ENCODE data around the gene HDC.

HDC gene

DNA sequence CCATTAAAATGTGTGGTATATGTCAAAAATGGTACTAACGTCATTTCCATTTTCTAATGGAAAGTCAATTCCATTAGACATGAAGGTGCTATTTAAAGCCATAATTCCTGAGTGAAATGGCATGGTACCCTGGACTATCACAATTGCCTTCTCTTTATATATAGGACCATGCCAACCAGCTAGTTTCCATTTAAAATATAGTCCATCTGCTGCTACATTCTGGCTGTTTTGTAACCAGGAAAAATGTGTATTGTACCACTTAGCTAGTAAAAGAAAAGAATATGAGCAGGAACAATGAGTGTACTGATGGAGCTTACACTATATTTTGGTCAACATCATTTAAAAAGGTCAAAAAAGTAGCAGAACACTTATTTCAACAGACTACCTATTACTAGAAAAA, 30.4 kb upstream of the HDC start:
- Histone ChIP-seq H3K9me2 (replicated peaks; ENCODE audit: insufficient read depth, low read length) (no peaks in the 10 kb centered on the region), H3K4me2 (ENCODE audit: low read depth, low read length) (no peak overlapping the region), H3K9me3 (replicated peaks; ENCODE audit: insufficient read depth, low read length) (no peaks in the 10 kb centered on the region), H3K79me2 (ENCODE audit: low read length) (no peaks in the 10 kb centered on the region), H3K4me1 (ENCODE audit: low read length) (no peaks in the 10 kb centered on the region), H3K27ac (ENCODE audit: low read length) (no peak overlapping the region), H3F3A (ENCODE audit: insufficient read depth, low read length) (no peaks in the 10 kb centered on the region), H3K36me3 (replicated peaks; ENCODE audit: insufficient read depth, low read length) (no peaks in the 10 kb centered on the region; the same call in 1 of the 2 replicates), H3K9ac (ENCODE audit: low read length) (no peak overlapping the region), H3K27me3 (replicated peaks; ENCODE audit: insufficient read depth, low read length) (no peaks in the 10 kb centered on the region), H2AFZ (ENCODE audit: low read length) (no peak overlapping the region), H3K4me3 (ENCODE audit: low read length) (no peak overlapping the region), H4K20me1 (ENCODE audit: insufficient read depth, low read length) (no peaks in the 10 kb centered on the region)
- no peak for TF ChIP-seq EZH2 (optimal IDR thresholded peaks at IDR 0.05; ENCODE audit: low read depth, low read length)
- TF ChIP-seq, protein P1, sequence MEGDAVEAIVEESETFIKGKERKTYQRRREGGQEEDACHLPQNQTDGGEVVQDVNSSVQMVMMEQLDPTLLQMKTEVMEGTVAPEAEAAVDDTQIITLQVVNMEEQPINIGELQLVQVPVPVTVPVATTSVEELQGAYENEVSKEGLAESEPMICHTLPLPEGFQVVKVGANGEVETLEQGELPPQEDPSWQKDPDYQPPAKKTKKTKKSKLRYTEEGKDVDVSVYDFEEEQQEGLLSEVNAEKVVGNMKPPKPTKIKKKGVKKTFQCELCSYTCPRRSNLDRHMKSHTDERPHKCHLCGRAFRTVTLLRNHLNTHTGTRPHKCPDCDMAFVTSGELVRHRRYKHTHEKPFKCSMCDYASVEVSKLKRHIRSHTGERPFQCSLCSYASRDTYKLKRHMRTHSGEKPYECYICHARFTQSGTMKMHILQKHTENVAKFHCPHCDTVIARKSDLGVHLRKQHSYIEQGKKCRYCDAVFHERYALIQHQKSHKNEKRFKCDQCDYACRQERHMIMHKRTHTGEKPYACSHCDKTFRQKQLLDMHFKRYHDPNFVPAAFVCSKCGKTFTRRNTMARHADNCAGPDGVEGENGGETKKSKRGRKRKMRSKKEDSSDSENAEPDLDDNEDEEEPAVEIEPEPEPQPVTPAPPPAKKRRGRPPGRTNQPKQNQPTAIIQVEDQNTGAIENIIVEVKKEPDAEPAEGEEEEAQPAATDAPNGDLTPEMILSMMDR (IDR thresholded peaks at IDR 0.05; ENCODE audit: low read length): no peak
- no peak for DNase-seq

DNA sequence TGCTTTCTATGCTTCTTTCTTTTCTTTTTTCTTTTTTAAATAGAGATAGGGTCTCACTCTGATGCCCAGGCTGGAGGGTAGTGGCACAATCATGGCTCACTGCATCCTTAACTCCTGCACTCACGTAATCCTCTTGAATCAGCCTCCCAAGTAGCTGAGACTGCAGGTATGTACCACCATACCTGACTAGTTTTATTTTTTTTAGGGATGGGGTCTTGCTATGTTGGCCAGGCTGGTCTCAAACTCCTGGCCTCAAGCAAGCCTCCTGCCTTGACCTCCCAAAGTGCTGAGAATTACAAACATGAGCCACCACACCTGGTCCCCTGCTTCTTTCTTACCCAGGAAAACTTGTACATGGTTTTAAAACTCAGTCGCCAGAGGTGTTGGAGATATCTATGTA, 24.2 kb upstream of the HDC start:
- Histone ChIP-seq H3K9me2 (replicated peaks; ENCODE audit: insufficient read depth, low read length) (no peaks in the 10 kb centered on the region), H2AFZ (ENCODE audit: low read length) (no peak overlapping the region), H4K20me1 (ENCODE audit: insufficient read depth, low read length) (no peaks in the 10 kb centered on the region), H3K27ac (ENCODE audit: low read length) (no peak overlapping the region), H3K27me3 (replicated peaks; ENCODE audit: insufficient read depth, low read length) (no peaks in the 10 kb centered on the region), H3K4me3 (ENCODE audit: low read length) (no peak overlapping the region), H3K9ac (ENCODE audit: low read length) (no peak overlapping the region), H3F3A (ENCODE audit: insufficient read depth, low read length) (no peaks in the 10 kb centered on the region), H3K4me1 (ENCODE audit: low read length) (peaks cover 6% of the 10 kb centered on the region), H3K4me2 (ENCODE audit: low read depth, low read length) (no peak overlapping the region), H3K9me3 (replicated peaks; ENCODE audit: insufficient read depth, low read length) (no peaks in the 10 kb centered on the region), H3K79me2 (ENCODE audit: low read length) (no peaks in the 10 kb centered on the region), H3K36me3 (replicated peaks; ENCODE audit: insufficient read depth, low read length) (peaks cover 3% of the 10 kb centered on the region; the same call in 1 of the 2 replicates)
- TF ChIP-seq, protein P1 (IDR thresholded peaks at IDR 0.05; ENCODE audit: low read length): no peak
- TF ChIP-seq EZH2phosphoT487 (IDR thresholded peaks at IDR 0.05; ENCODE audit: low read length) (no peak), EZH2 (optimal IDR thresholded peaks at IDR 0.05; ENCODE audit: low read depth, low read length) (no peak)
- DNase-seq: no peak

DNA sequence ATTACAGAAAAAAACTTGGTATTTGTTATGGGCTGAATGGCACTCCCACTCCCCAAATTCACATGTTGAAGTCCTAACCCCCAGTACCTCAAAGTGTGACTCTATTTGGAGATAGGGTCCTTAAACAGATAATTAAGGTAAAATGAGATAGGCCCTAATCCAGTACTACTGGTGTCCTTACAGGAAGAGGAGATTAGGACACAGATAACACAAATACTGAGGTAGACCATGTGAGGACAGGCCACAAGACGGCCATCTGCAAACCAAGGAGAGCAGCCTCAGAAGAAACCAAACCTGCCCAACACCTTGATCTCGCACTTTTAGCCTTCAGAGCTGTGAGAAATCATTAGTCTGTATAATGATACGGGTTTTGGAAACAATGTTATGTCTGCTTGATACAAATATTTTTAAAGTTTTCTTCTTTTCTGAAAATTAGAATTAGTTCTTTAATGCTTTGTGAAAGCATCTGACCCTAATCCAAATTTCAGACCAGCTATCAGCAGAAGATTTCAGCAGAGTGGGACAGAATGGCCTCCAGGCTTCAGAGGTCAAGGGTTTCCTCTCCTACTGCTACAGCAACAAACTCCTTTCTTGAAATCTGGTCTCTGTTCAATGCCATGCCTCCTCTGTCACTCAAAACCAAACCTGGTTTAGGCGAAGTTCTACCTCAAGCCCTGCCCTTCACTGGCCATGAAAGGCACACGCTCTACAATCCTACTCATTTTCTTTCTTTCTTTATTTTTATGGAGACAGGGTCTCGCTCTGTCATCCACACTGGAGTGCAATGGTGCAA, 22.0 kb upstream of the HDC start:
- Histone ChIP-seq H3K79me2 (ENCODE audit: low read length) (no peaks in the 10 kb centered on the region), H3K4me2 (ENCODE audit: low read depth, low read length) (no peak overlapping the region), H3K27ac (ENCODE audit: low read length) (no peak overlapping the region), H3K9ac (ENCODE audit: low read length) (no peak overlapping the region), H2AFZ (ENCODE audit: low read length) (no peak overlapping the region), H3K4me1 (ENCODE audit: low read length) (peaks cover 6% of the 10 kb centered on the region), H3F3A (ENCODE audit: insufficient read depth, low read length) (no peaks in the 10 kb centered on the region), H3K9me3 (replicated peaks; ENCODE audit: insufficient read depth, low read length) (no peaks in the 10 kb centered on the region), H3K9me2 (replicated peaks; ENCODE audit: insufficient read depth, low read length) (no peaks in the 10 kb centered on the region), H4K20me1 (ENCODE audit: insufficient read depth, low read length) (no peaks in the 10 kb centered on the region), H3K36me3 (replicated peaks; ENCODE audit: insufficient read depth, low read length) (peaks cover 3% of the 10 kb centered on the region; the same call in 1 of the 2 replicates), H3K27me3 (replicated peaks; ENCODE audit: insufficient read depth, low read length) (no peaks in the 10 kb centered on the region), H3K4me3 (ENCODE audit: low read length) (no peak overlapping the region)
- DNase-seq: no peak
- TF ChIP-seq, protein P1 (IDR thresholded peaks at IDR 0.05; ENCODE audit: low read length): no peak
- no peak for TF ChIP-seq EZH2 (optimal IDR thresholded peaks at IDR 0.05; ENCODE audit: low read depth, low read length)
- no peak for TF ChIP-seq EZH2phosphoT487 (IDR thresholded peaks at IDR 0.05; ENCODE audit: low read length)

Data from MM.1S (cell line).